Activated T-helper 1 cell treated with Interleukin-2 at 50 U/mL for 16 hours (primary cell): Measurements from ENCODE around the gene SHROOM3.

Source experiments
- DNase-seq: peaks from one replicate; pipeline ENCODE4 v3.0.0-alpha.2; 2020; ENCODE audit warnings: low read depth

The SHROOM3 gene

GRCh38 chr4:76663824-76664223, 228.8 kb downstream of the SHROOM3 start:
- DNase-seq, result no peak

- no peak for DNase-seq
These were observed 230.1 kb downstream of the SHROOM3 start for GRCh38 chr4:76665153-76665552.

- no peak for DNase-seq
These were observed 230.7 kb downstream of the SHROOM3 start for GRCh38 chr4:76665721-76666120.

GRCh38 chr4:76666944-76667532, 232.0 kb downstream of the SHROOM3 start:
- DNase-seq, result no peak

- no peak for DNase-seq
These were observed 235.6 kb downstream of the SHROOM3 start for GRCh38 chr4:76670631-76671030.

- DNase-seq, result no peak
These were observed 238.3 kb downstream of the SHROOM3 start for GRCh38 chr4:76673362-76673761.

GRCh38 chr4:76674983-76675382, 240.0 kb downstream of the SHROOM3 start:
- no peak for DNase-seq

GRCh38 chr4:76677571-76678326, 242.7 kb downstream of the SHROOM3 start:
- DNase-seq, result no peak

- DNase-seq, result no peak
These were observed 244.7 kb downstream of the SHROOM3 start for GRCh38 chr4:76679691-76680090.

GRCh38 chr4:76680952-76681351, 245.9 kb downstream of the SHROOM3 start:
- no peak for DNase-seq

- no peak for DNase-seq
These were observed 247.0 kb downstream of the SHROOM3 start for GRCh38 chr4:76681996-76682395.

GRCh38 chr4:76683144-76683543, 248.1 kb downstream of the SHROOM3 start:
- DNase-seq, result no peak

- DNase-seq, result no peak
These were observed 252.9 kb downstream of the SHROOM3 start for GRCh38 chr4:76687746-76688448.

GRCh38 chr4:76688619-76689144, 253.7 kb downstream of the SHROOM3 start:
- DNase-seq, result no peak

GRCh38 chr4:76689145-76689817, 254.3 kb downstream of the SHROOM3 start:
- no peak for DNase-seq

GRCh38 chr4:76690011-76690905, 255.2 kb downstream of the SHROOM3 start:
- no peak for DNase-seq

- DNase-seq, result no peak
These were observed 255.9 kb downstream of the SHROOM3 start for GRCh38 chr4:76690906-76691275.

GRCh38 chr4:76691807-76692582, 257.0 kb downstream of the SHROOM3 start:
- DNase-seq, result no peak

GRCh38 chr4:76692761-76693160, 257.7 kb downstream of the SHROOM3 start:
- no peak for DNase-seq

GRCh38 chr4:76694056-76694455, 259.0 kb downstream of the SHROOM3 start:
- no peak for DNase-seq

- no peak for DNase-seq
These were observed 261.1 kb downstream of the SHROOM3 start for GRCh38 chr4:76696109-76696508.
